ENCODE data around the gene BUD23.

DNA sequence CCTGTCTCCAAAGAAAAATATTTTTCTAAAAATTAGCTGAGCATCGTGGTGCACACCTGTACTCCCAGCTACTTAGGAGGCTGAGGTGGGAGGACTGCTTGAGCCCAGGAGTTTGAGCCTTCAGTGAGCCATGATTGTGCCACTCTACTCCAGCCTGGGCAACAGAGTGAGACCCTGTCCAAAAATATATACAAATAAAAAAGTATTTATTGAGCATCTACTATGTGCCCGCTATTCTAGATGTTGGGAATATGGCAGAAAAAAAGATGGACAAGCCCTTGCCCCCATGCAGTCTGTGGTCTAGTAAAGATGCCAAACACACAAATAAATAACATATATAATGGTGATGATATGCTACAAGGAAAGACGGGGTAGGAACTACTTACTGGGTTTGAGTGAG, 40.4 kb downstream of the BUD23 start:
- TF ChIP-seq POLR2AphosphoS5 (IDR thresholded peaks at IDR 0.05; ENCODE audit: insufficient read depth, low read depth, low read length) (no peak), POLR2A (IDR thresholded peaks at IDR 0.05; ENCODE audit: low read depth, low read length) (no peak), EZH2 (IDR thresholded peaks at IDR 0.05; ENCODE audit: borderline replicate concordance, low read depth, low read length, severe bottlenecking) (no peak), JUN (IDR thresholded peaks at IDR 0.05; ENCODE audit: borderline replicate concordance, insufficient read depth, insufficient read length, low read depth) (no peak), MYC (IDR thresholded peaks at IDR 0.05; ENCODE audit: low read depth, low read length) (no peak), GATA2 (IDR thresholded peaks at IDR 0.05; ENCODE audit: insufficient read depth, insufficient read length, low read depth, low read length) (no peak)
- TF ChIP-seq, protein P1, sequence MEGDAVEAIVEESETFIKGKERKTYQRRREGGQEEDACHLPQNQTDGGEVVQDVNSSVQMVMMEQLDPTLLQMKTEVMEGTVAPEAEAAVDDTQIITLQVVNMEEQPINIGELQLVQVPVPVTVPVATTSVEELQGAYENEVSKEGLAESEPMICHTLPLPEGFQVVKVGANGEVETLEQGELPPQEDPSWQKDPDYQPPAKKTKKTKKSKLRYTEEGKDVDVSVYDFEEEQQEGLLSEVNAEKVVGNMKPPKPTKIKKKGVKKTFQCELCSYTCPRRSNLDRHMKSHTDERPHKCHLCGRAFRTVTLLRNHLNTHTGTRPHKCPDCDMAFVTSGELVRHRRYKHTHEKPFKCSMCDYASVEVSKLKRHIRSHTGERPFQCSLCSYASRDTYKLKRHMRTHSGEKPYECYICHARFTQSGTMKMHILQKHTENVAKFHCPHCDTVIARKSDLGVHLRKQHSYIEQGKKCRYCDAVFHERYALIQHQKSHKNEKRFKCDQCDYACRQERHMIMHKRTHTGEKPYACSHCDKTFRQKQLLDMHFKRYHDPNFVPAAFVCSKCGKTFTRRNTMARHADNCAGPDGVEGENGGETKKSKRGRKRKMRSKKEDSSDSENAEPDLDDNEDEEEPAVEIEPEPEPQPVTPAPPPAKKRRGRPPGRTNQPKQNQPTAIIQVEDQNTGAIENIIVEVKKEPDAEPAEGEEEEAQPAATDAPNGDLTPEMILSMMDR (IDR thresholded peaks at IDR 0.05; ENCODE audit: extremely low read depth in 1 of 2, insufficient read depth in 1 of 2, low read depth in 1 of 2, low read length in 2 of 2): no peak
- TF ChIP-seq, protein P2, sequence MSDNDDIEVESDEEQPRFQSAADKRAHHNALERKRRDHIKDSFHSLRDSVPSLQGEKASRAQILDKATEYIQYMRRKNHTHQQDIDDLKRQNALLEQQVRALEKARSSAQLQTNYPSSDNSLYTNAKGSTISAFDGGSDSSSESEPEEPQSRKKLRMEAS (IDR thresholded peaks at IDR 0.05; ENCODE audit: insufficient read depth, insufficient read length): no peak

All from endothelial cell of umbilical vein (primary cell).